ENCODE results near the gene MACROD1. TPM values are rescaled to one million over a fixed set of nuclear protein-coding genes. Genes with fewer than 3 reads are reported as not detected.
A peak's percentile ranks its signal among the peaks of the same experiment; 100 is the strongest.

Gene MACROD1
- total and polyA plus RNA-seq, 2 of the 13 experiments (the other 11 are each of a cell fraction or from before 2014, with no cell fraction given) = 23.1 to 34.5 TPM

GRCh38 chr11:63974259-63975143 is 191.4 kb downstream of the MACROD1 start, which contains the start of gene COX8A (continued):
- TF ChIP-seq FOXO4 (CRISPR knock-in tag; conservative IDR thresholded peaks at IDR 0.05) = 0 out of 2 replicates have a peak, but pooled peaks have one; percentile 65
- no peak for TF ChIP-seq ZNF205 (CRISPR knock-in tag; IDR thresholded peaks at IDR 0.05)
- peak; percentile 37; the same call in 1 of the 2 replicates for TF ChIP-seq MED13 (CRISPR knock-in tag; IDR thresholded peaks at IDR 0.05)
- no peak for TF ChIP-seq ZNF576 (CRISPR knock-in tag; IDR thresholded peaks at IDR 0.05)
- peak; percentile 66; the same call in 1 of the 2 replicates for TF ChIP-seq NR2C2 (CRISPR knock-in tag; IDR thresholded peaks at IDR 0.05; ENCODE audit: borderline replicate concordance)
- 0 out of 2 replicates have a peak, but pooled peaks have one; percentile 23 for TF ChIP-seq DZIP1 (CRISPR knock-in tag; IDR thresholded peaks at IDR 0.05)
- peak; percentile 29; the same call in 1 of the 2 replicates for TF ChIP-seq ZNF878 (CRISPR knock-in tag; IDR thresholded peaks at IDR 0.05)
- no peak for TF ChIP-seq ZFP62 (CRISPR knock-in tag; IDR thresholded peaks at IDR 0.05)
- TF ChIP-seq TSC22D2 (CRISPR knock-in tag; IDR thresholded peaks at IDR 0.05; ENCODE audit: borderline replicate concordance) = no peak
- TF ChIP-seq KAT7 (CRISPR knock-in tag; IDR thresholded peaks at IDR 0.05; ENCODE audit: borderline replicate concordance) = peak; percentile 79; the same call in 1 of the 2 replicates
- TF ChIP-seq ZNF207 (IDR thresholded peaks at IDR 0.05; ENCODE audit: borderline replicate concordance) = no peak
- peak; percentile 85 for TF ChIP-seq AGO2 (optimal IDR thresholded peaks at IDR 0.05; ENCODE audit: low read depth, low read length)
- TF ChIP-seq ZFP90 (CRISPR knock-in tag; IDR thresholded peaks at IDR 0.05; ENCODE audit: borderline replicate concordance) = no peak; the same call in none of the 2 replicates
- TF ChIP-seq HMG20A (CRISPR knock-in tag; IDR thresholded peaks at IDR 0.05; ENCODE audit: borderline replicate concordance) = no peak
- peak; percentile 77 for TF ChIP-seq ETV6 (CRISPR knock-in tag; conservative IDR thresholded peaks at IDR 0.05)
- peak; percentile 96 for TF ChIP-seq ZHX1 (CRISPR knock-in tag; IDR thresholded peaks at IDR 0.05; ENCODE audit: low read depth)
- no peak for TF ChIP-seq TIGD3 (CRISPR knock-in tag; IDR thresholded peaks at IDR 0.05; ENCODE audit: borderline replicate concordance)
- peak; percentile 80 for TF ChIP-seq ZSCAN25 (CRISPR knock-in tag; IDR thresholded peaks at IDR 0.05)
- TF ChIP-seq ZNF557 (CRISPR knock-in tag; IDR thresholded peaks at IDR 0.05) = peak; percentile 57
- TF ChIP-seq ZFAT (CRISPR knock-in tag; conservative IDR thresholded peaks at IDR 0.05) = no peak; the same call in 1 of the 2 replicates

All from HepG2 (cell line).